ENCODE results near the gene SSBP2. TPM values are rescaled to one million over a fixed set of nuclear protein-coding genes. Genes with fewer than 3 reads are reported as not detected.
"Not testable (repeated sequence)": the region's sequence is repeated elsewhere in the genome, so short reads cannot be mapped to it uniquely, and the experiment has no call there.

The SSBP2 gene
- polyA plus RNA-seq, 1 donor, result 63.5 TPM

DNA sequence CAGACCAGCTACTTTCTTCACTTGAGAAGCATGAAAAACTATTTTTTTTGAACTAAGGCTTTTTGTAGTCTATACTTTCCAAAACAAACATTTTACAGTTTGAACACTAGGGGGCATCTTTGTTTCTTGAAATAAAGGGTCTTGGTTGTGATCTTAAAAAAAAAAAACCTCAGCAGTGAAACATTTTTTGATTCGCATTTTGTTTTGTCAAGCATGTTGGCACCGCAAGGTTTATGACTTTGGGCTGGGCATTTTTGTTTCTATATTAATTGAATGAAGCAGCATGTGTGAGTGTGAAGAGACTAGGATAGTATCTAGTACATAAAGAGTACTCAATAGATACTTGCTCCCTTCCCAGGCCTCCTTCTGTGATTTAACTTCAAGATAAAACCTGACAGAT is 325.3 kb downstream of the SSBP2 start:
- DNase-seq, result peak; percentile 20

DNA sequence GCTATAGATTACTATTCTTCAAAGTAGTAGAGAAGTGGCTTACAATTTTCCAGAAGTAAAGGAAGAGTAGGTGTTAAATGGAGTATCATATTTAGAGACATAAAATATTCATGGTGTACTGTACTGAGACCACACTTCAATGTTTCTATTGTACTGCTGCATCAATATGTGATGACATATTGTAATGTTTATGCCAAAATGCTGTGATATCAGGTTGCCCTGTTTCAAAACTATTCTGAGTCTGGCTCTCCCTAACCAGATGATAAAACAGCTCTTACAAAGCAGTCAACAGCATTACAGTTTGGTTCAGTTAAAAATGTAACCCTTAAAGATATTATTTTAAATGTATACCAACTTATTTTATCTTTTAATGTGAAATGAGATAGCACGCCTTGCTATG is 326.2 kb downstream of the SSBP2 start:
- no peak for DNase-seq

DNA sequence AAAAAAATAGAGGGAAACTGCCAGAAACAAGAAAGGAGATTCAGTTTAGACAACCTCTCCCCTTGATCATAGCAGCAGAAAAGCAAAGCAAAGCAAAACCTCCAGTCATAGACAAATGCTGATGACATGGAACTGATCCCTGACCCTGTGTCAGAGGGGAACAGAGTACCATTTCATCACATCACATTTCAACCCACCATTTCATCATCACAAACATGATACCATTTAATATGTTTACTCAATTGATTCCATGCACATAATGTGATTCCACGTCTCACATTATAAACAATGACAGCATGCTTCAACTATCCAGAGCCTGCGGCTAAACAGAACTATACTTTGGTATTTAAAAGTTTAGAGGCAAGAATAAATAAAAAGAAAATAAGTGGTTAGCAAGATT is 328.2 kb downstream of the SSBP2 start:
- no peak for DNase-seq

DNA sequence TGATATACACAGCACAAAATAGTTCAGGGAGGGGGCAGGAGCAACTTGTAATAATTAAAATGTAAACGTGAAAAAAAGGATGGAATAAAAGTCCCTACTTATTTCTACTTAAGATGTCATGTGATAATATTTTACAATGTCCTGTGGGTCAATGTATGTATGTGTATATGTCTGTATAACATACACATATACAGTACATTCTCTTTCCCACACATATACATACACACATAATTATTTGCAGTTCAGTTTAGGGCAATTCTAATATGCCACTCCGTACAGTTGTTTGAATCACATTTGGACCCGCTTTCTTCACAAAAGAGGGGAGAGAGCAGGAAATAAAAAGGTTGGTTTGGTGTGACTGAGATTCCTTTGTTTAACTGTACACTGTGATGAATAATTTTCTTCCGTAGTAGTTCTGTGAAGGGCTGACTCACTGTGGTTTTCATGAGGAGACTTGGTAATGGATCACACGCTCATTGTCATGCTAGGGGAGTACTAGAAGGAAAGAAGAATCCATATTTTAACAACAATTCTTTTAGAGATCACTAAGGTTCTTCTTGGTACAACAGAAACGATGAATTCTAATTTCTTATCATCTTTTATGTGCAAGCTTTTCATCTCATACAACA is 330.7 kb downstream of the SSBP2 start:
- no peak for DNase-seq

DNA sequence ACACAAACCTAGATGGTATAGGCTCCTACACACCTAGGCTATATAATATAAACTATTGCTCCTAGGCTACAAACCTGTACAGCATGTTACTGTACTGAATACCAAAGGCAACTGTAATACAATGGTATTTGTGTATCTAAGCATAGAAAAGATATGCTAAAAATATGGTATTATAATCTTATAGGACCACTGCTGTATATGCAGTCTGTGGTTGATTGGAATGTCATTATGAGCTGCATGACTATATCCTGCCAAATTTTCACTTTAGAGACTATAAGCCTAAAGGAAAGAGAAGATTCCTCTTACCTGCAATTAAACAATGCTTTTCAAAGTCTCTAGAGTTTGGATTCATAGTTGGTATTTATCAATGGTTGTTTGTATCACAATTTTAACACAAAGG is 332.3 kb downstream of the SSBP2 start:
- no peak for DNase-seq

DNA sequence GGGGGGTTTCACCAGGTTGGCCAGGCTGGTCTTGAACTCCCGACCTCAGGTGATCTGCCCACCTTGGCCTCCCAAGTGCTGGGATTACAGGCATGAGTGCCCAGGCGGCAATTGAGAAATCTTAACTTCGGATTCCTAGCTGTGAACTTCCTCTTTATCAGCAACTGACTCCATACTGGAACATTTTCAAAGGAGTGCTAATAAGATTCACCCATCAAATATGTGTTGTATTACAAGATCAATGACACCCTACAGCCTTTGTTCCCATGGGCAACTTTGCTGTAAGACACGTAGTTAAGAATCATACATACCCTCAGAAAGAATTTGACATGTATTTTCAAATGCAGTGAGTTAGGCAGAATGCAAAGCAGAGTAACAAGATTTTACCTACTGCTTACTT is 333.8 kb downstream of the SSBP2 start:
- no peak for DNase-seq

DNA sequence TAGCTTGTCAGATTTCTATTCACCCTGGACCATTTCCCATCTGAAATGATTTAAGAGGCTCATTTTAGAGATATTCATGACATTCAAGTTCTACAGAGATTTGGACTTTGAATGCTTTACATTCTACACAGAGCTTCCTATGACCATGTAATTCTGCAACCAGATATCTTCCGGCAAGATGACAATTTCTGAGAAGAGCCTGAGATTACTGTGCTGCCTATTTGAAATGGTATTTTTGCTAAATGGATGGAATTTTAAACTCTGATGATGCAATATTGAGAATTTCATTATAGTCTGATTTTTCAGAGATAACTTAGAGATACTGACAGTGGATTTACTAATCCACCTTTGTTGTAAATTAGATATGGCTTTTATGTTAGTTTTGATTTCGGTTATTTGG is 341.0 kb downstream of the SSBP2 start:
- DNase-seq, result no peak

DNA sequence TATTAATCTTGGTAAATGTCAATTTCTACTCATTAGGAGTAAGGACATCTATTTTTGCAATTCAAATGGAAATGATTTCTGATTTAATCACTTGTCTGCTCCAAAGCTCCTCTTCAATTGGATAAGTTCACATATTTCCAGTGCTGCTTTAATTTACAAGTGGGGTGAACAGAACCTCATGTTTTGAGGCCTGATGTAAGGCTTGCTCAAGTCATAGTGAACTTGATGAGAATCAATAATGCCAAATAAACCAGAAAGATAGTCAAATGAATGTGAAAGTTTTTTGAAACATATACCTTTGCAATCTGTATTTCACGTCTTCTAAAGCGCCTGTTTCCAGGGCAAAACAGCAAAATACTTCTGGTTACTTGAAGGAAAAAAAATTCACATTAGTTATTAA is 341.5 kb downstream of the SSBP2 start:
- DNase-seq, result no peak

DNA sequence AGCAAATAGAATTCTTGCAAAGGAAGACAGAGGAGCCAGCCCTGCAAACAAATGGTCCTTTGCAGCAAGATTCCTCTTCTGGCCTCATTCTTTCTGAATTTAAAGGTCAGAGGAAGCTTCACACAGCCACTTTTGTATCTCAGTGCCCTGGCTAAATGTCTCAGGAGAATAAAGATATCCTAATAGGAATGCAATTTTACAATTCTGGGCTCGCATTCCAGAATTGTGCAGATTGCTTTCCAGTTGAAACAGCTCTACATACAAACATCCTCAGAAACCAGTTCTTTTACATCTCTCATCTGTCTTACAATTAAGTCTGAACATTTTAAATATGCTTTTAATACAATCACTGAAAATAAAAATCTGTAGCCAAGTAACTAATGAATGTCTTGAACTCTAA is 342.4 kb downstream of the SSBP2 start:
- DNase-seq, result no peak

DNA sequence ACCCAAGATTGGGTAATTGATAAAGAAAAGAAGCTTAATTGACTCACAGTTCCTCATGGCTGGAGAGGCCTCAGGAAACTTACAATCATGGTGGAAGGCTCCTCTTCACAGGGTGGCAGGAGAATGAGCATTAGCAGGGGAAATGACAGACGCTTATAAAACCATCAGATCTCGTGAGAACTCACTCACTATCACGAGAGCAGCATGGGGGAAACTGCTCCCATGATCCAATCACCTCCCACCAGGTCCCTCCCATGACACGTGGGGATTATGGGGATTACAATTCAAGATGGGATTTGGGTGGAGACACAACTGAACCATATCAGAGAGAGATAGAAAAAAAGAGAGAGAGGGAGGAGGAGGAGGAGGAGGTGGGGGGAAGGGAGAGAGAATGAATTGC is 343.1 kb downstream of the SSBP2 start:
- DNase-seq, result not testable (repeated sequence)

DNA sequence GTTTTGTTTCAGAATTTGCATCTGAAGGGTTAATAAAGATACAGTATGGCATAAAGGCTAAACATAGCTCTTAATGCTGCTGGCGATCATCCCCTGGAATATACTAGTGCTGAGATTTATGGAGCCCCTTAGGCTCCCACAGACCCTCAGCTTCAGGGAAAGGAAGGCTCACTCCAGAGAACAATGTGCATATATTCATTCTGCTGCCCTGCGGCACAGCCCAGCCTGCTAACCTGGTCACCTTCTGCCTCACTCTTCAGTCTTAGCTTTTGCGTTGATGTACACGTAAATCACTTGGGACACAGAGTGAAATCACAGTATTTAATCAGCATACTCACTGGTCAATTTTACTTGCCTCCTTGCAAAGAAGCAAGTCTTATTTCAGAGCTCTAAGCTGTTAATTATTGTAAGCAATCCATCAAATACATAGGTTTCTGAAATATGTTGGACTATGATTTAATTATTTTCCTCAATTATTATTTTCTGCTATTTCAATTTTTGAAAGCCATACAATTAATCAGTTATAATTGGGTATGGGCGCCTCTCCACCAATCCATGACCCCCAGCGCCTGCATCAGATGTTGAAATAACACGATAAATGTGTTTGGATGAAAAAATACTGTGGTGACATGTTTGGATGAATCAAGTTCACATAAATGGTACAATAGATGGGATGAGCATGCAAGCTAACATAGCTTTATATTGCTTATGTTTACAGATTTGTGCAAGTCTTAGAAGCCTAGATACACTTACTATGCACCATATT is 345.6 kb downstream of the SSBP2 start:
- no peak for DNase-seq

DNA sequence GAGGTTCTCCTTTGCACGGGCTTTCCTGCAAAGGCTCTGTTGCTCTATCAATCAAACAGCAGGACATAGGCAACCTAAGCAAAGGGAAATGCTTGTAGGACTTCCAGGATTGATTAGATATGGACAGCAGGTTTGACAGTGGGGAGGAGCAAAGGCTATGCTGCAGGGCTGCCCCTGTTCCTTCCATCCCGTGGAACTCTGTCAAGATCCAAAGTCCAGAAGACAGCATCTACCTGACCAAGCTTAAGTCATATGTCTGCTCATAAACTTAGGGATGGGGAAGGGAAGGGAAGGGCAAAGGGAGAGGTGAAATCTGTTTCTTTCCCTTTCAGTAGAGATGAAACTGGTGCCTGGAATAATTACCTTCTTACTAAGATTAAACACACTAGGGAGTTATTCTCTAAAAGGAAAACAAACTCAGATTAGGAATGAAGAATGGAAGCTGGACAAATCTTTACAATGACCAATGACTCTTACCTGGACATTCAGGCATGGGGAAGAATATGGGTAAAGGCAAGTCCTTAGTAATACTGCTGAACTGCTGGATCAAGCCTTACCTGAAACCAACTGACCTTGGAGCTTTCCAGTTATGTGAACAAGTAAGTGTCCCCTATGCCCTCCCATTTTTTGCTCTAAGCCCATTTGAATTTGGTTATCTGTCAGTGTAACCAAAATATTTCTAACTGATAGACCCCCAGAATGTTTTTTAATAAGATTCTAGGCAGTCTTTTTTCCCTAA is 348.5 kb downstream of the SSBP2 start:
- no peak for DNase-seq

DNA sequence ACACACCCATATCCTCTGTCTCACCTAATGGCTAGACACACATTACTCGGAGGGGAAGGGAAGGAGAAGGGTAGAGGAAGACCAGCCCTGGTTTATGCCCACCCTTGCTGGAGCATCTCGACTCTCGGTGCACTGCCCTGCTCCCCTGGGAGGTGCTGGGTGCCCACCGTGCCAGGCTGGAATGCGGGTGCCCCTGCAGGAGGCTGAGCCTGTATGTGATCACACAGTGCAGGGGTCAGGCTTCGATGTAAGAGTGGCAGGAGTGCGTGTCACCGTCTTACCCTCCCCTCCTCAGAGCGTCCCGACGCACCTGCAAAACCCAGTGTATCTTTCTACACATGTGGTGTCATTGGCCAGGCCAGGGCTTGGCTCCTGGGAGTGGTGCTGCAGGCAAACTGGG is 349.6 kb downstream of the SSBP2 start:
- DNase-seq, result no peak

DNA sequence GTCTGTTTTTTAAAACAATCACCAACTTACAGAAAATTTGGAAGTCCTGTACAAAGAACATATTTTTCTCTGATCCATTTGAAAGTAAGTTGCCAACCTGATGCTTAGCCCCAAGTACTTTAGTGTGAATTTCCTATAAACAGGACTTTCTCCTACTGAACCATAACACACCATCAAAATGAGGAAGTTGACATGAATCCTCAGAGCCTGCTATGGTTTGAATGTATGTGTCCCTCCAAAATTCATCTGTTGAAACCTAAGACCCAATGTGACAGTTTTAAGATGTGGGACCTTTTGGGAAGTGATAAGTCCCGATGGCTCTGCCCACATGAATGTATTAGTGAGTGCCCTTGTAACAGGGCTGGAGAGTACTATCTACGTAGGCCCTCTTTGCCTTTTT is 350.5 kb downstream of the SSBP2 start:
- no peak for DNase-seq

DNA sequence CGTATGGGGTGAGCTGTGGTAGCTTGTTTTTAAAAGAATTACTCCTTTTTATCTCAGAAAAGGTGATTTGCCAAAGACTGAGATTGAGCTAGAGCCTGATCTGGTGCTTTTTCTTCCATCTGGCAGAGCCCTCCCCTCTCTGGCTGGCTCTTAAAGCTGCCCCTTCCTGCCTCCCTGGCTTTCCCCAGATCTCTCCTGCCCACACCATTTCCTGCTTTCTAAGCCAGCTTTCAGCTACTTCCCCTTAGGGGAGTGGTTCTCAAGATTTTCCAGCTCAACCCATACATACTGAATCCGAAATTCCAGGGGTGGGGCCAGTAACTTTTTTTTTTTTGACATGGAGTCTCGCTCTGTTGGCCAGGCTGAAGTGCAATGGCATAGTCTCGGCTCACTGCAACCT is 352.2 kb downstream of the SSBP2 start:
- no peak for DNase-seq

DNA sequence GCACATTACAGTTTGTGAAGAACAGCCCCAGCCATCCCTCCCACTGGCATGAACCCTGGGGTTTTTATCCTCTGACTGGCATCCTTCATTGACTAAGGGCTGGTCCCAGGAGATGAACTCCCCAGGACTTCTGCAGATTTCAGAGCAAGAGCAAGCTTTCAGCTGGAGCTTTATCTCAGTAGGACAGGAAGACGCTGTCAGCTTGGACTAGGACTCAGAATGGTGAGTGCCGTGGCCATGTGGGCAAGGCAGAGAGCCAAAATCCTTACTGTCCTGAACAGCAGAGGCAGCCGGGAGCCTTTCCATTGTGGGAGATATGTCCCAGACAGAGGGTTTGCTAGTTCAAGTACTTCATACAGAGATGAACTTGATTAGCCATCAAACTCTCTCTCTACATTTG is 353.7 kb downstream of the SSBP2 start:
- no peak for DNase-seq

DNA sequence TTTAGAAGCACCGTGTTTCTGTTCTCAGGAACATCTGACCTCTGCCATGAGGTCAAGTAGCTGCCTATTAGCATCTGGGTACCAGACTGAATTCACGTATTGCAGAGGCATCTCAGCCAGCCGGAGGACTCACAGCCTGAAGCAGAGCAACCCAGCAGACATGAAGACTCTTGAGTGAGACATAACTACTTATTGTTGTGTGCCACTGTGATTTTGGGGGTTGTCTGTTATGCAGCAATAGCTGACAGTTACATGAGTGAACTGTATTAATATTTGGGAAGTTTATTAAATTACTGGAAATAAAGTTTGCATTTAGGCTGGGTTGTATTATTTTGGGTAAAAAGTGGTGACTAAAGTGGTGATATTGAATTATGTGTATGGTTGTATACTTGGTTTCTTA is 355.6 kb downstream of the SSBP2 start:
- DNase-seq, result no peak

DNA sequence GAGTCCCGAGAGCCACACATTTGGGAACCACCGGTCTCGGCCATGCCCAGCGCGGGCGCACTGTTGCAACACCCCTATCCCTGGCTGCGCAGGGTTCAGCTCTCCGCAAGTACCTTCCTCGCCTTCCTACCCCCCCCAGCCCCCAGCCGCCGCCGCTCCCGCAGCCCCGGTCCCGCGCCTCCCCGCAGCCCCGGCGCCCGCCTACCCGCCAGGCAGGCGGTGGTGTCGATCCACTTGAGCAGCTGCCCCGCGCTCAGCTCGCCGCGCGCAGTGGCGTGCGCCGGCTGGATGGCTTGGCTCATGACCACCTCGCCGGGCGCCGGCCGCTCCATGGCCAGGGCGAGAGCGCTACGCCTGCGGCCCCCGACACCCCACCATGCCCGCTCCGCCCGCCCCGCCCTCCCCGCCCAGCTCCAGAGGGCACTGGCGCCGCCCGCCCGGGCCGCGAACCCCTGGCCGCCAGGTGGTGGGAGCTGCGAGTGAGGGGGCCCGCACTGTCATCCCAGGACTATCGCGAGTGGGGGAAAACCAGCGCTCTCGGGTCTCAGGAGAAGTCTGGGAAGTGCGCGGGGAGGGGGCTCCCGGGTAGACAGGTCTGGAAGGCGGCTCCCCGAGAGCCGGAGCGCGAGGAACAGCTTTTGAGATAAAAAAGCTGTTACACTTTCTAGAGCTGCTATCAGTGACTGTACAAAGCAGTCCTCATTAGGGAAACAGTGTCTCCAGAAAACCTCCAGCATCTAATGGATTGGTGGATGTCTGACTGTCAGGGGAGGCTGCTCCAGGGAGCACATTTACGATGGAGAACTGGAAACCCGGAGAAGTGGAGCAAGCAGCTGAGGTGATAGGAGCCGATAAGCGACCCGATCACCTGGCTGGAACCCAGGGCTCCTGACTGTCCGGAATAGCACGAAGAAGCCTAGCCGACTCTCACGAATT is 356.8 kb downstream of the SSBP2 start, which contains the start of gene ACOT12:
Gene ACOT12 (minus strand): TSS at position 352 of the 936 bp plus-strand sequence. CDS start 20 bp downstream, at position 332.
- no peak for DNase-seq

DNA sequence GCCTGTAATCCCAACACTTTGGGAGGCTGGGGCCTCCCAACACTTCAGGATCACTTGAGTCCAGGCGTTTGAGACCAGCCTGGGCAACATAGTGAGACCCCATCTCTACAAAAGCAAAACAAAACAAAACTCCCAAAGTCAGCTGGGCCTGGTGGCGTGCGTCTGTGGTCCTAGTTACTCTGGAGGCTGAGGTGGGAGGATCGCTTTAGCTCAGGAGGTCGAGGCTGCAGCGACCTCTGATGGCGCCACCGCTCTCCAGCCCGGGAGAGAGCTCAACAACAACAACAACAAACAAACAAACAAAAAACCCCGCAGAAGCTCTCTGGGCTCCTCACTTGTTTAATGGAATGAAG is 357.5 kb downstream of the SSBP2 start:
- DNase-seq, result no peak

DNA sequence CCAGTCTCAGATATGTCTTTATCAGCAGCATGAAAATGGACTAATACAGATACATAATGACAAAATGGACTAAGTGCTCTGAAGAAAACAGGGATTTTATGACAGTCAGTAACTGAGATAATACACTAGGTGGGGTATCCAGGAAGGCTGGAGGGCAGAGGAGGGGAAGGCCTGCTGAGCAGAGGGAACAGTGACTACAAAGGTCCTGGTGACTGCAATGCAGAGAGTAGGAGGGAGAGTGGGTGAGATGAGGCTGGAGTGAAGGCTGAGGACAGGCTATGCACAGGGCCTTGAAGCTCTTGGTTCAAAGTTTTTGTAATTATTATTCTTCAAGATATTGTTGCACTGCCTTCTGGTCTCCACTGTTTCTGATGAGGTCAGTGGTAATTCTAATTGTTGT is 361.9 kb downstream of the SSBP2 start:
- DNase-seq, result no peak

DNA sequence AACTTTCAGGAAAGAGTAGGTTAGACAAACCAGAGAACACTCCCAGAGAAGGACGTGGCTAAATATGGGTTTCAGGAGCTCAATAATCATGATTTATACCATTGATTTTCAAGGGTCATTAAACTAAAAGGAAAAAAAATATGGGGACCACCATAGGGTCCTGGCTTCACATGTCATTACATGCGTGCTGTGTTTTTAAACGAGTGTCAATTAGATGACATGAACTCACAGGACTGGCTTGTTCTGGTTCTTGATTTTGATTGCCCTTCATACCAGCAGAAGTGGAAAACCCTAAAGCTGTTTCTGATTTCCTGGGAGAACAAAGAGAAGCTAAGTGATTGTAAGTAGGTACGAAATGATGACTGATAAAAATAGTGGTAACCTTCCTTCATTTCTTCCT is 362.7 kb downstream of the SSBP2 start:
- DNase-seq, result no peak

DNA sequence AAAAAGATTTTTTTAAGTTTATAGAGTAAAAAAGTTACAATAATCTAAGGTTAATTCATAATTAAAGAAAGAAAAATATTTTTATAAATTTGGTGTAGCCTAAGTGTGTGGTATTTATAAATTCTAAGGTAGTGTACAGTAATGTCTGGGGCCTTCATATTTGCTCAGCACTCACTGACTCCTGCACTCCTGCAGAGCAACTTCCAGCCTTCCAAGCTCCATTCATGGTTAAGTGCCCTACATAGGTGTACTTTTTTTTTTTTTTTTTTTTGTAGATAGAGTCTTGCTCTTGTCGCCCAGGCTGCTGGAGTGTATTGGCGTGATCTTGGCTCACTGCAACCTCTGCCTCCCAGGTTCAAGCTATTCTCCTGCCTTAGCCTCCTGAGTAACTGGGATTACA is 367.0 kb downstream of the SSBP2 start:
- DNase-seq, result no peak
